ENCODE data around the gene OR8B3.

OR8B3 gene

GRCh38 chr11:124398924-124399323 lies at the start of gene OR8B3:
OR8B3 (minus strand) TSS chr11:124399024; CDS start chr11:124397351, 1,673 bp downstream.
- no peak for DNase-seq (ENCODE audit: low spot score)
- ATAC-seq (ENCODE audit: low read depth): no peak
- Histone ChIP-seq H3K27me3 (ENCODE audit: insufficient read depth, poor library complexity, severe bottlenecking) (no peaks in the 10 kb centered on the region), H3K9me3 (ENCODE audit: severe bottlenecking) (no peaks in the 10 kb centered on the region), H3K4me3 (ENCODE audit: severe bottlenecking) (no peak within 1 kb of the TSS), H3K36me3 (ENCODE audit: low read depth) (no peaks in the 10 kb centered on the region), H3K4me1 (ENCODE audit: insufficient read depth, poor library complexity, severe bottlenecking) (no peaks in the 10 kb centered on the region), H3K27ac (ENCODE audit: poor library complexity, severe bottlenecking) (no peak within 1 kb of the TSS)
- no peak for TF ChIP-seq CTCF (IDR thresholded peaks at IDR 0.05; ENCODE audit: poor library complexity, severe bottlenecking)

GRCh38 chr11:124446916-124447315 lies 48.1 kb upstream of the OR8B3 start:
- H3K36me3 ChIP-seq (ENCODE audit: low read depth): no peaks in the 10 kb centered on the region
- ATAC-seq (ENCODE audit: low read depth): no peak

GRCh38 chr11:124445646-124446150 lies 46.9 kb upstream of the OR8B3 start, which contains the start of gene OR8B8:
OR8B8 (minus strand) TSS chr11:124445696; CDS start chr11:124441085, 4,611 bp downstream.
- Histone ChIP-seq H3K9me3 (ENCODE audit: severe bottlenecking) (no peaks in the 10 kb centered on the region), H3K27ac (ENCODE audit: poor library complexity, severe bottlenecking) (no peak within 1 kb of the TSS), H3K36me3 (ENCODE audit: low read depth) (no peaks in the 10 kb centered on the region), H3K4me1 (ENCODE audit: insufficient read depth, poor library complexity, severe bottlenecking) (no peaks in the 10 kb centered on the region), H3K27me3 (ENCODE audit: insufficient read depth, poor library complexity, severe bottlenecking) (no peaks in the 10 kb centered on the region), H3K4me3 (ENCODE audit: severe bottlenecking) (no peak within 1 kb of the TSS)
- no peak for DNase-seq (ENCODE audit: low spot score)
- no peak for TF ChIP-seq CTCF (IDR thresholded peaks at IDR 0.05; ENCODE audit: poor library complexity, severe bottlenecking)
- no peak for ATAC-seq (ENCODE audit: low read depth)

More at GRCh38 chr11:124446916-124447315, 48.1 kb upstream of the OR8B3 start:
- TF ChIP-seq CTCF (IDR thresholded peaks at IDR 0.05; ENCODE audit: poor library complexity, severe bottlenecking): no peak
- H3K27ac ChIP-seq (ENCODE audit: poor library complexity, severe bottlenecking): no peak overlapping the region
- no peaks in the 10 kb centered on the region for H3K4me1 ChIP-seq (ENCODE audit: insufficient read depth, poor library complexity, severe bottlenecking)
- DNase-seq (ENCODE audit: low spot score): no peak
- H3K4me3 ChIP-seq (ENCODE audit: severe bottlenecking): no peak overlapping the region
- H3K9me3 ChIP-seq (ENCODE audit: severe bottlenecking): no peaks in the 10 kb centered on the region
- H3K27me3 ChIP-seq (ENCODE audit: insufficient read depth, poor library complexity, severe bottlenecking): no peaks in the 10 kb centered on the region

DNA sequence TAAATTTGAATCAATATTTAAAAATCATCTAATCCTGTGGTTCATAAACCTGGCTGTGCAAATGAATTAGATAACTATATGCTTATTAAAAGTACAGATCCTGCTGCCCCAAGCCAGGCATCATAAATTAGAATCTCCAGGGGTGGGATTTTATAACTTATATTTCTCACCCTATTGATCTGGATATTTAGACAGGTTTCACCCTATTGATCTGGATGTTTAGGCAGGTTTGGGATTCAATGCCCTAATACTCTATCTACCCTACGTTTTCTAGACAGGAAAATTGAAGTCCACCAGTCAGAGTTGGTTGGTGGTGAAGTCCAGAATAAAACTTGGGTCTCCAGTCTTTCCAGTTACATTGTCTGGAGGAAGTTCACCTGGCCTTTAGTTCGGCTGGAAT lies 44.0 kb upstream of the OR8B3 start:
- Histone ChIP-seq H3K9me3 (ENCODE audit: severe bottlenecking) (no peaks in the 10 kb centered on the region), H3K27ac (ENCODE audit: poor library complexity, severe bottlenecking) (no peak overlapping the region), H3K4me1 (ENCODE audit: insufficient read depth, poor library complexity, severe bottlenecking) (no peaks in the 10 kb centered on the region), H3K27me3 (ENCODE audit: insufficient read depth, poor library complexity, severe bottlenecking) (no peaks in the 10 kb centered on the region), H3K4me3 (ENCODE audit: severe bottlenecking) (no peak overlapping the region), H3K36me3 (ENCODE audit: low read depth) (no peaks in the 10 kb centered on the region)
- no peak for TF ChIP-seq CTCF (IDR thresholded peaks at IDR 0.05; ENCODE audit: poor library complexity, severe bottlenecking)
- DNase-seq (ENCODE audit: low spot score) (no peak), ATAC-seq (ENCODE audit: low read depth) (no peak)

GRCh38 chr11:124442442-124442841 lies 43.6 kb upstream of the OR8B3 start:
- ATAC-seq (ENCODE audit: low read depth) (peak; percentile 40; the same call in 1 of the 3 replicates), DNase-seq (ENCODE audit: low spot score) (no peak)
- Histone ChIP-seq H3K27me3 (ENCODE audit: insufficient read depth, poor library complexity, severe bottlenecking) (no peaks in the 10 kb centered on the region), H3K4me1 (ENCODE audit: insufficient read depth, poor library complexity, severe bottlenecking) (no peaks in the 10 kb centered on the region), H3K27ac (ENCODE audit: poor library complexity, severe bottlenecking) (no peak overlapping the region), H3K4me3 (ENCODE audit: severe bottlenecking) (no peak overlapping the region), H3K36me3 (ENCODE audit: low read depth) (no peaks in the 10 kb centered on the region), H3K9me3 (ENCODE audit: severe bottlenecking) (no peaks in the 10 kb centered on the region)
- TF ChIP-seq CTCF (IDR thresholded peaks at IDR 0.05; ENCODE audit: poor library complexity, severe bottlenecking): peak; percentile 17

Measured in RWPE2 (cell line).